HFF-Myc (cell line): ENCODE data around the gene SBK2.
A peak's percentile ranks its signal among the peaks of the same experiment; 100 is the strongest.

ENCODE experiments used
- DNase-seq: peaks from one replicate; pipeline ENCODE4 v3.0.0-alpha.2; 2011; ENCODE audit warnings: low read depth; ENCODE audit errors: extremely low read depth
- H3K4me3 ChIP-seq: replicated peaks from 2 replicates; pipeline ENCODE4 v1.5.1; 2011; ENCODE audit warnings: low read depth, mild to moderate bottlenecking, control low read depth, low read length
- CTCF ChIP-seq: IDR thresholded peaks from 2 replicates; pipeline ENCODE4 v1.5.1; 2012; ENCODE audit warnings: mild to moderate bottlenecking, low read depth, low read length, control low read depth; ENCODE audit errors: missing control alignments

SBK2 gene

GRCh38 chr19:55553217-55554182, 16.6 kb upstream of the SBK2 start:
- H3K4me3 ChIP-seq: no peak overlapping the region
- TF ChIP-seq CTCF: no peak
- no peak for DNase-seq

GRCh38 chr19:55552620-55553019, 15.7 kb upstream of the SBK2 start:
- no peak for TF ChIP-seq CTCF
- H3K4me3 ChIP-seq: no peak overlapping the region
- no peak for DNase-seq

- no peak for DNase-seq
- TF ChIP-seq CTCF: no peak
- no peak overlapping the region for H3K4me3 ChIP-seq
Observed at GRCh38 chr19:55552206-55552605, 15.3 kb upstream of the SBK2 start.

- no peak for DNase-seq
- H3K4me3 ChIP-seq: peak overlapping the region; percentile 23; the same call in 1 of the 2 replicates
- TF ChIP-seq CTCF: no peak
Observed at GRCh38 chr19:55550321-55550650, 13.4 kb upstream of the SBK2 start.

GRCh38 chr19:55549500-55550320, 12.8 kb upstream of the SBK2 start:
- DNase-seq: no peak
- H3K4me3 ChIP-seq: peak overlapping the region; percentile 23
- TF ChIP-seq CTCF: no peak

GRCh38 chr19:55546822-55547614, 10.1 kb upstream of the SBK2 start:
- TF ChIP-seq CTCF: no peak
- no peak overlapping the region for H3K4me3 ChIP-seq
- DNase-seq: no peak
